ENCODE results near the gene AIG1. TPM values are rescaled to one million over a fixed set of nuclear protein-coding genes. Genes with fewer than 3 reads are reported as not detected.

AIG1 gene
- total RNA-seq, 1 experiment from 2014 or later: 51.1 TPM

DNA sequence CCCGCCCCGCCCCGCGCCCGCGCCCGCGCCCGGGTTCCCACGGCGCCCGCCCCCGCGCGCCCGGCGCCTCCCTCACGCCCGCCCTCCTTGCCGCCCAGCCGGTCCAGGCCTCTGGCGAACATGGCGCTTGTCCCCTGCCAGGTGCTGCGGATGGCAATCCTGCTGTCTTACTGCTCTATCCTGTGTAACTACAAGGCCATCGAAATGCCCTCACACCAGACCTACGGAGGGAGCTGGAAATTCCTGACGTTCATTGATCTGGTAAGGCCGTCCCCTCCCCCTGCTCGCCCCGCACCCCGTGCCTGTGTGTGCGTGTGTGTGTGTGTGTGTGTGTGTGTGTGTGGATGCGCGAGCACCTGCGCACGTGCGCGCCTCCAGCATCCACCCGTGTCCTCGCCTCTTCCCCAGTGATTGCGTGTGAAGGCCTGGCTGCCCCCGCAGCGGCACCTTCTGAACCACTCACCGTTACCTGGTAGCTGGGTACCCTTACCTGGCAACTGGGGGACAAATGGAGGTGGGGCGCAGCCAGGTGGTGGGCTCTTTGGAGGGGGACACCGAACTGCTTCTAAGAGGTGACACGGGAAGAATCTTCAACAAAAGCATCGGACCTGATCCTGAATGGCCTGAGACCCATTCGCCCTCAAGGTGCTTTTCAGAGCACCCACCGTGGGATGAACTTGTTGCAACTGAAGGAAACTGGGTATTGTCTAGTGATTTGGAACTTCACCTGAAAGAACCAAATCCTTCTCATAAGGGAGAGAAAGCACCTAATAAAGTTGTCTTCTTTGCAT lies at the start of gene AIG1 (continued):
- TF ChIP-seq, protein P1, sequence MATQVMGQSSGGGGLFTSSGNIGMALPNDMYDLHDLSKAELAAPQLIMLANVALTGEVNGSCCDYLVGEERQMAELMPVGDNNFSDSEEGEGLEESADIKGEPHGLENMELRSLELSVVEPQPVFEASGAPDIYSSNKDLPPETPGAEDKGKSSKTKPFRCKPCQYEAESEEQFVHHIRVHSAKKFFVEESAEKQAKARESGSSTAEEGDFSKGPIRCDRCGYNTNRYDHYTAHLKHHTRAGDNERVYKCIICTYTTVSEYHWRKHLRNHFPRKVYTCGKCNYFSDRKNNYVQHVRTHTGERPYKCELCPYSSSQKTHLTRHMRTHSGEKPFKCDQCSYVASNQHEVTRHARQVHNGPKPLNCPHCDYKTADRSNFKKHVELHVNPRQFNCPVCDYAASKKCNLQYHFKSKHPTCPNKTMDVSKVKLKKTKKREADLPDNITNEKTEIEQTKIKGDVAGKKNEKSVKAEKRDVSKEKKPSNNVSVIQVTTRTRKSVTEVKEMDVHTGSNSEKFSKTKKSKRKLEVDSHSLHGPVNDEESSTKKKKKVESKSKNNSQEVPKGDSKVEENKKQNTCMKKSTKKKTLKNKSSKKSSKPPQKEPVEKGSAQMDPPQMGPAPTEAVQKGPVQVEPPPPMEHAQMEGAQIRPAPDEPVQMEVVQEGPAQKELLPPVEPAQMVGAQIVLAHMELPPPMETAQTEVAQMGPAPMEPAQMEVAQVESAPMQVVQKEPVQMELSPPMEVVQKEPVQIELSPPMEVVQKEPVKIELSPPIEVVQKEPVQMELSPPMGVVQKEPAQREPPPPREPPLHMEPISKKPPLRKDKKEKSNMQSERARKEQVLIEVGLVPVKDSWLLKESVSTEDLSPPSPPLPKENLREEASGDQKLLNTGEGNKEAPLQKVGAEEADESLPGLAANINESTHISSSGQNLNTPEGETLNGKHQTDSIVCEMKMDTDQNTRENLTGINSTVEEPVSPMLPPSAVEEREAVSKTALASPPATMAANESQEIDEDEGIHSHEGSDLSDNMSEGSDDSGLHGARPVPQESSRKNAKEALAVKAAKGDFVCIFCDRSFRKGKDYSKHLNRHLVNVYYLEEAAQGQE (IDR thresholded peaks at IDR 0.05; ENCODE audit: low read depth): no peak
- TF ChIP-seq, protein P2, sequence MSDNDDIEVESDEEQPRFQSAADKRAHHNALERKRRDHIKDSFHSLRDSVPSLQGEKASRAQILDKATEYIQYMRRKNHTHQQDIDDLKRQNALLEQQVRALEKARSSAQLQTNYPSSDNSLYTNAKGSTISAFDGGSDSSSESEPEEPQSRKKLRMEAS (IDR thresholded peaks at IDR 0.05): peak; percentile 82
- no peak for TF ChIP-seq SRF (IDR thresholded peaks at IDR 0.05; ENCODE audit: low read depth)
- no peak for TF ChIP-seq EZH2 (IDR thresholded peaks at IDR 0.05)

DNA sequence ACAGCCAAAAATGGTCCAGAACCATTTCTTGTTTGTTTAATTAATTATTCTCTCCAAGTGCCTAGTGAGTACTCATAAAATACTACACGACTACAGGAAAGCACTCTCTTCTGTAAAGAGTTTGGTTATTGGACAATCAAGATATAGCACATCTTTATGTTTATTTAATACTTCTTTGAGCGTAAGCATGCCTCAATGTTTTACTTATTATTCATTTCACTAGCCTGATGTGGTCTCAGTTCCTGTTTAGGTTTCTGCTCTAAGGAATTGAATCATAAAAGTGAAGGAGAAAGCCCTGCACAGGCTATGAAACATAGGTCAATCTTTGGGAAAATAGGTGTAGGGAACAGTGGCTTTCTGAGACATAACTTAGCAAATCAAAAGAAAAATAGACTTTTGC lies 45.9 kb upstream of the AIG1 start:
- ChIA-PET POLR2A (no interaction called here), RAD21 (ENCODE audit: low non-redundant PET in 1 of 2, low total read pairs in 2 of 2, uncharacterized antibody in 2 of 2, unreplicated experiment in 2 of 2) (no interaction called here), CTCF (no interaction called here)
- no peak overlapping the region for H2AFZ ChIP-seq (ENCODE audit: low read depth, low read length, poor library complexity, severe bottlenecking)
- BruUV-seq (replicated peaks): no TSS peak
- H3K9me2 ChIP-seq (ENCODE audit: insufficient read depth): no peaks in the 10 kb centered on the region
- H3K9me3 ChIP-seq (ENCODE audit: control insufficient read depth in 1 of 2, insufficient read depth in 1 of 2, low read depth in 1 of 2, low read length in 2 of 2): no peaks in the 10 kb centered on the region; a peak in 1 of 4 replicates
- no peak overlapping the region for H3K9ac ChIP-seq (ENCODE audit: low read length)
- intact Hi-C loops (cut with micrococcal nuclease): no loop called here
- TF ChIP-seq, protein P3, sequence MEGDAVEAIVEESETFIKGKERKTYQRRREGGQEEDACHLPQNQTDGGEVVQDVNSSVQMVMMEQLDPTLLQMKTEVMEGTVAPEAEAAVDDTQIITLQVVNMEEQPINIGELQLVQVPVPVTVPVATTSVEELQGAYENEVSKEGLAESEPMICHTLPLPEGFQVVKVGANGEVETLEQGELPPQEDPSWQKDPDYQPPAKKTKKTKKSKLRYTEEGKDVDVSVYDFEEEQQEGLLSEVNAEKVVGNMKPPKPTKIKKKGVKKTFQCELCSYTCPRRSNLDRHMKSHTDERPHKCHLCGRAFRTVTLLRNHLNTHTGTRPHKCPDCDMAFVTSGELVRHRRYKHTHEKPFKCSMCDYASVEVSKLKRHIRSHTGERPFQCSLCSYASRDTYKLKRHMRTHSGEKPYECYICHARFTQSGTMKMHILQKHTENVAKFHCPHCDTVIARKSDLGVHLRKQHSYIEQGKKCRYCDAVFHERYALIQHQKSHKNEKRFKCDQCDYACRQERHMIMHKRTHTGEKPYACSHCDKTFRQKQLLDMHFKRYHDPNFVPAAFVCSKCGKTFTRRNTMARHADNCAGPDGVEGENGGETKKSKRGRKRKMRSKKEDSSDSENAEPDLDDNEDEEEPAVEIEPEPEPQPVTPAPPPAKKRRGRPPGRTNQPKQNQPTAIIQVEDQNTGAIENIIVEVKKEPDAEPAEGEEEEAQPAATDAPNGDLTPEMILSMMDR (IDR thresholded peaks at IDR 0.05 in 2 of 3, conservative IDR thresholded peaks at IDR 0.05 in 1 of 3; ENCODE audit: borderline replicate concordance in 1 of 3, insufficient read depth in 1 of 3, low read depth in 2 of 3, low read length in 2 of 3): no peak
- TF ChIP-seq ZFX (IDR thresholded peaks at IDR 0.05) (no peak), EZH2 (IDR thresholded peaks at IDR 0.05) (no peak), CBX3 (IDR thresholded peaks at IDR 0.05; ENCODE audit: low read depth) (no peak), YY1 (IDR thresholded peaks at IDR 0.05; ENCODE audit: extremely low read depth, insufficient replicate concordance, low read depth, low read length) (no peak)
- TF ChIP-seq, protein P2 (IDR thresholded peaks at IDR 0.05): no peak
- no peak overlapping the region for H3K4me3 ChIP-seq (replicated peaks in 1 of 2; ENCODE audit: low read depth in 1 of 2, low read length in 2 of 2)
- H3K79me2 ChIP-seq (ENCODE audit: insufficient read depth, low read length): no peaks in the 10 kb centered on the region
- H3K4me1 ChIP-seq (ENCODE audit: control insufficient read depth in 1 of 2, insufficient read depth in 2 of 2, low read length in 2 of 2): no peaks in the 10 kb centered on the region
- H3K36me3 ChIP-seq (ENCODE audit: control insufficient read depth in 1 of 2, insufficient read depth in 2 of 2, low read length in 2 of 2): no peaks in the 10 kb centered on the region
- no peaks in the 10 kb centered on the region for H3K27me3 ChIP-seq (ENCODE audit: insufficient read depth, low read length)
- H3K27ac ChIP-seq (ENCODE audit: low read depth, low read length): no peak overlapping the region
- ATAC-seq (no peak), DNase-seq (ENCODE audit: low read depth, low spot score) (no peak)
- H3K4me2 ChIP-seq (ENCODE audit: low read length): no peak overlapping the region
- H4K20me1 ChIP-seq (ENCODE audit: insufficient read depth): no peaks in the 10 kb centered on the region
